Body of pancreas (tissue), 4 donors: ENCODE data around the gene CX3CL1. TPM values are rescaled to one million over a fixed set of nuclear protein-coding genes. Genes with fewer than 3 reads are reported as not detected.
"Not testable (repeated sequence)": the region's sequence is repeated elsewhere in the genome, so short reads cannot be mapped to it uniquely, and the experiment has no call there.

Experiments used
- ATAC-seq: fragments of 150-250 bp; one replicate; pipeline ENCODE4 v1.9.1; 2016
- DNase-seq, 4 donors: peaks; one replicate each; pipeline ENCODE4 v3.0.0-alpha.2; 2019
- H3K27ac ChIP-seq, 4 donors: fragments of 200-600 bp; sonication (generic); 1 replicate in 3 of 4; 2 replicates in 1 of 4; pipeline versions ENCODE4 v1.5.1 to v1.6.1; 2016 to 2019; ENCODE audit warnings: mild to moderate bottlenecking in 1 of 4, mixed read lengths in 1 of 4, moderate library complexity in 1 of 4
- H3K27me3 ChIP-seq, 2 donors: fragments of 200-600 bp; sonication (generic); one replicate each; pipeline ENCODE4 v1.6.0; 2016; ENCODE audit warnings: mild to moderate bottlenecking in 1 of 2
- H3K36me3 ChIP-seq, 2 donors: fragments of 200-600 bp; sonication (generic); replicated peaks in 1 of 2; 2 replicates each; pipeline ENCODE4 v1.5.1; 2016; ENCODE audit warnings: low read depth in 2 of 2; ENCODE audit not compliant: insufficient read depth in 1 of 2
- H3K4me1 ChIP-seq: fragments of 200-600 bp; sonication (generic); one replicate; pipeline ENCODE4 v1.6.0; 2016
- H3K4me3 ChIP-seq, 2 donors: fragments of 200-600 bp; sonication (generic); 1 replicate in 1 of 2; 2 replicates in 1 of 2; pipeline ENCODE4 v1.5.1; 2016 to 2019
- H3K9me3 ChIP-seq, 3 donors: fragments of 200-600 bp; sonication (generic); 1 replicate in 2 of 3; 2 replicates in 1 of 3; pipeline ENCODE4 v1.5.1; 2016
- CTCF ChIP-seq, 7 experiments: fragments of 450-650 bp in 4 of 7; fragments of 200-600 bp in 3 of 7; sonication (generic) in 3 of 7; IDR thresholded peaks; one replicate each; pipeline ENCODE4 v1.5.1; 2016 to 2019; ENCODE audit warnings: antibody characterized with exemption in 7 of 7
- POLR2A ChIP-seq, 3 donors: fragments of 450-650 bp; IDR thresholded peaks; one replicate each; pipeline ENCODE4 v1.6.1; 2016; ENCODE audit warnings: antibody characterized with exemption in 3 of 3, mild to moderate bottlenecking in 2 of 3
- WGBS, 2 donors: methylation state at CpG; one replicate each; pipeline ENCODE4 v1.1.5; 2017; 5-methylcytosine and 5-hydroxymethylcytosine counted together
- intact Hi-C: fragments of 100-400 bp; cut with DNase I; formaldehyde crosslinking; loops from one replicate; pipeline ENCODE4 v1.15.1; 2023
- total RNA-seq, 2 donors: library from RNA; depleted of rRNA; stranded (reverse); fragments of >200 nt; gene quantifications; one replicate each; pipeline ENCODE4 v1.1.0, GENCODE V29; 2016

The CX3CL1 gene
- total RNA-seq, 2 donors from 2014 or later = 14.5 to 19.1 TPM

- Histone ChIP-seq H3K27ac (no peak overlapping the region), H3K4me3 (no peak overlapping the region), H3K9me3 (no peaks in the 10 kb centered on the region), H3K36me3 (no peaks in the 10 kb centered on the region), H3K4me1 (no peaks in the 10 kb centered on the region), H3K27me3 (no peaks in the 10 kb centered on the region)
- WGBS, 2 donors = 82 to 87% methylated on average over 7 of the region's 7 CpGs
- DNase-seq (no peak), ATAC-seq (no peak)
- intact Hi-C loops = no loop called here
- TF ChIP-seq POLR2A (IDR thresholded peaks at IDR 0.05) (no peak), CTCF (IDR thresholded peaks at IDR 0.05) (no peak)
These were observed 29.1 kb upstream of the CX3CL1 start for GRCh38 chr16:57343221-57343620.

- H3K27ac ChIP-seq, intact Hi-C loops, ATAC-seq, H3K36me3 ChIP-seq, H3K4me1 ChIP-seq, DNase-seq, H3K27me3 ChIP-seq, H3K9me3 ChIP-seq, H3K4me3 ChIP-seq: not testable (repeated sequence)
- 91 to 96% methylated on average over 5 of the region's 5 CpGs for WGBS, 2 donors
These were observed 28.2 kb upstream of the CX3CL1 start for GRCh38 chr16:57344094-57344493.

- H3K27me3 ChIP-seq = no peaks in the 10 kb centered on the region
- H3K27ac ChIP-seq = no peak overlapping the region
- no peaks in the 10 kb centered on the region for H3K9me3 ChIP-seq
- DNase-seq (no peak), ATAC-seq (no peak)
- TF ChIP-seq CTCF (IDR thresholded peaks at IDR 0.05) = no peak
- TF ChIP-seq POLR2A (IDR thresholded peaks at IDR 0.05) = no peak
- H3K4me3 ChIP-seq = no peak overlapping the region
- WGBS, 2 donors = 60 to 74% methylated on average over 2 of the region's 2 CpGs
- no peaks in the 10 kb centered on the region for H3K4me1 ChIP-seq
- intact Hi-C loops = no loop called here
- H3K36me3 ChIP-seq = no peaks in the 10 kb centered on the region
These were observed 27.3 kb upstream of the CX3CL1 start for GRCh38 chr16:57345021-57345420.

DNA sequence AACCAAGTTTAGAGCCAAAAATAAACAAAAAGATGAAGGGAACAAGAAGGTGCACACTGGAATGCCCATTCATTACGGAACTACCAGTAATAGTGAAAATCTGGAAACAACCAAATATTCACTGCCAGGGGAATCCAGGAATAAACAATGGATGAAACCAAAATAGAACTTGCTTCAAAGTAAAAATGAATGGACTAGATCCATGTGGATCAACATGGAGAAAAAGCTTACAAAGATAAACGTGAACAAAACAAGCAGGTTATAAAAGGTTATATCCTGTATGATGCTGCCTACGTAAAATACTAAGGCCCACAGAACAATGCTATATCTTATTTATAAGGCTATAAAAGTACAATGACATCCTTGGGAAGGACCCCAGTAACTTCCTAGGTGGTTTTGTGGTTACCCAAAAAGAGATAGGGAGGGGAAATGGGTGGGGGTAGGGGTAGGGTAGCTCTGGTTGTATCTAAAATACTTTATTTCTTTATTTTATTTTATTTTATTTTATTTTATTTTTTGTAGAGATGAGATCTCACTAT is 26.6 kb upstream of the CX3CL1 start:
- intact Hi-C loops = no loop called here
- no peaks in the 10 kb centered on the region for H3K9me3 ChIP-seq
- H3K4me3 ChIP-seq = no peak overlapping the region
- H3K27me3 ChIP-seq = no peaks in the 10 kb centered on the region
- WGBS, 2 donors = 74 to 77% methylated on average over 3 of the region's 3 CpGs
- DNase-seq = no peak
- no peaks in the 10 kb centered on the region for H3K4me1 ChIP-seq
- TF ChIP-seq CTCF (IDR thresholded peaks at IDR 0.05) = no peak
- TF ChIP-seq POLR2A (IDR thresholded peaks at IDR 0.05) = no peak
- no peak for ATAC-seq
- H3K36me3 ChIP-seq = no peaks in the 10 kb centered on the region
- no peak overlapping the region for H3K27ac ChIP-seq

DNA sequence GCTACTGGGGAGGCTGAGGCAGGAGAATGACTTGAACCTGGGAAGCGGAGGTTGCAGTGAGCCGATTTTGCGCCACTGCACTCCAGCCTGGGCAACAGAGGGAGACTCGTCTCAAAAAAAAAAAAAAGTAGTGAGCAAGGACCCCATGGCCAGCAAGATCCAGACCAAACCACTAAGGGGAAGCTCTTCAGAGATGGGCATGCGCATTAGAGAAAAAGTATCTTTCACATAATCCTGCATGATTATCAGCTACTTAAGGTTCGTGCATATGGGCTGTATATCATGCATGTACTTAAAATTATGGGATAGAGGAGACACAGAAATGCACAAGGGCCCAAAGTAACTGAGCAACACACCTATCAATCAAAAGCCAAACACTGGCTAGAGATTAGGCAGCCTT is 24.4 kb upstream of the CX3CL1 start:
- no peak overlapping the region for H3K27ac ChIP-seq
- H3K4me3 ChIP-seq = no peak overlapping the region
- no peaks in the 10 kb centered on the region for H3K36me3 ChIP-seq
- 79 to 80% methylated on average over 6 of the region's 6 CpGs for WGBS, 2 donors
- H3K4me1 ChIP-seq = no peaks in the 10 kb centered on the region
- DNase-seq (no peak), ATAC-seq (no peak)
- intact Hi-C loops = no loop called here
- no peaks in the 10 kb centered on the region for H3K9me3 ChIP-seq
- no peaks in the 10 kb centered on the region for H3K27me3 ChIP-seq
- TF ChIP-seq POLR2A (IDR thresholded peaks at IDR 0.05) = no peak
- TF ChIP-seq CTCF (IDR thresholded peaks at IDR 0.05) = no peak
